GM13977 (cell line): Measurements from ENCODE around the gene PUS3.
"Not testable (repeated sequence)": the region's sequence is repeated elsewhere in the genome, so short reads cannot be mapped to it uniquely, and the experiment has no call there.

ENCODE experiments used
- DNase-seq: peaks from one replicate; pipeline ENCODE4 v3.0.0; 2012; ENCODE audit warnings: low spot score
- in situ Hi-C: fragments of 300-500 bp; cut with MboI; formaldehyde crosslinking; loops from one replicate; pipeline ENCODE4 v1.12.0; 2022; ENCODE audit warnings: low sequenced_read_pairs, low pct_unique_long_range_greater_than_20kb, mixed read lengths, inconsistent platforms; ENCODE audit not compliant: unreplicated experiment
- TF ChIP-seq, protein P1 (sequence below): IDR thresholded peaks from 2 replicates; pipeline ENCODE4 v1.5.1; 2012; ENCODE audit warnings: mild to moderate bottlenecking, control low read depth; ENCODE audit not compliant: insufficient read depth; ENCODE audit errors: extremely low read depth, missing control alignments

The PUS3 gene

DNA sequence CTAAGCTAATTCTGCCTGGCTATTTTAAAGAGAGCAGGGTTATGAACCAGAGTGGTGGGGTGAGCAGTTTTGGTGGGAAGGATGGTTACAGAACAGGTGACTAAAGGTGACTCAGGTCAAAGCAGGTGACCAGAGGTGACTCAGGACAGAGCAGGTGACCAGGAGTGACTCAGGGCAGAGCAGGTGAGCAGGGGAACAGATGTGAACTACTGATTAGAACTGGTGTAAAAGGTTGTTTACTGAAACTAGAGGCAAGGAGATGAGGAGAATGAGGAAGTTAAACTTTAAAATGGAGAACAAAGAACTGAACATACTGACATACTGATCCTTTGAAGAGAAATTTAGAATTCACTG is 30.9 kb downstream of the PUS3 start:
- TF ChIP-seq, protein P1, sequence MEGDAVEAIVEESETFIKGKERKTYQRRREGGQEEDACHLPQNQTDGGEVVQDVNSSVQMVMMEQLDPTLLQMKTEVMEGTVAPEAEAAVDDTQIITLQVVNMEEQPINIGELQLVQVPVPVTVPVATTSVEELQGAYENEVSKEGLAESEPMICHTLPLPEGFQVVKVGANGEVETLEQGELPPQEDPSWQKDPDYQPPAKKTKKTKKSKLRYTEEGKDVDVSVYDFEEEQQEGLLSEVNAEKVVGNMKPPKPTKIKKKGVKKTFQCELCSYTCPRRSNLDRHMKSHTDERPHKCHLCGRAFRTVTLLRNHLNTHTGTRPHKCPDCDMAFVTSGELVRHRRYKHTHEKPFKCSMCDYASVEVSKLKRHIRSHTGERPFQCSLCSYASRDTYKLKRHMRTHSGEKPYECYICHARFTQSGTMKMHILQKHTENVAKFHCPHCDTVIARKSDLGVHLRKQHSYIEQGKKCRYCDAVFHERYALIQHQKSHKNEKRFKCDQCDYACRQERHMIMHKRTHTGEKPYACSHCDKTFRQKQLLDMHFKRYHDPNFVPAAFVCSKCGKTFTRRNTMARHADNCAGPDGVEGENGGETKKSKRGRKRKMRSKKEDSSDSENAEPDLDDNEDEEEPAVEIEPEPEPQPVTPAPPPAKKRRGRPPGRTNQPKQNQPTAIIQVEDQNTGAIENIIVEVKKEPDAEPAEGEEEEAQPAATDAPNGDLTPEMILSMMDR, result no peak
- in situ Hi-C loops, result no loop called here
- no peak for DNase-seq

DNA sequence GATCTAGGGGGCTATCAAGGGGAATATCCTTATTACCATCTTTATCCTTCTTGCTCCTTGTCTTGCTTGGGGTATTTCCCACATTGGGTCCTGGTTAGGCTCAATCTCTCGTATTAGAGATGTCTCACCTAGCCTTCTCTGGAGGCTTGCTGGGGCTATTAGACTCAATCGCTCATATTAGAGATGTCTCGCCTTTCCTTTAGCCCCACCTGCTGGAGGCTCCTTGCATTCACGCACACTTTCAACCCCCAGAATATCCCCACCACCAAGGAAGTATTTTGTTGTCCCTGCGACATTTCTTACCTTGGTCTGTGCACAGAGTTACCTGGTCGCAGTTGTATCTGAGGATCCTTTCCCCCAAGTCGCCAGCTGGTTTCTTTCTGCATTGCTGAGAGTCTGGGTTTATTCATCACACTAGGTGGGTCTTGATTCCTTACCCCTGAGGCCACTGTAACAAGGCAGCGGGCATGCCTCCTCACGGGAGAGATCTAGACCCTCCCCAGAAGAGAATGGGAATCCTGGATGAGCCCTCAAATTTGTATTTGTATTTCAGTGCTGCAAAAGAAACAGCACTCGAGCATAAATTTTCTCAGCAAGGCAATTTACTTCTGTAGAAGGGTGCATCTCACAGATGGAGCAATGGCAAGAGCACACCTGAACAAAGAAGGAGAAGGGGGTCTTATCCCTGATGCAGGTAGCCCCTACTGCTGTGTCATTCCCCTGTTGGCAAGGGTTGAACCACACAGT is 31.4 kb downstream of the PUS3 start:
- TF ChIP-seq, protein P1, result no peak
- DNase-seq, result no peak
- in situ Hi-C loops, result no loop called here

DNA sequence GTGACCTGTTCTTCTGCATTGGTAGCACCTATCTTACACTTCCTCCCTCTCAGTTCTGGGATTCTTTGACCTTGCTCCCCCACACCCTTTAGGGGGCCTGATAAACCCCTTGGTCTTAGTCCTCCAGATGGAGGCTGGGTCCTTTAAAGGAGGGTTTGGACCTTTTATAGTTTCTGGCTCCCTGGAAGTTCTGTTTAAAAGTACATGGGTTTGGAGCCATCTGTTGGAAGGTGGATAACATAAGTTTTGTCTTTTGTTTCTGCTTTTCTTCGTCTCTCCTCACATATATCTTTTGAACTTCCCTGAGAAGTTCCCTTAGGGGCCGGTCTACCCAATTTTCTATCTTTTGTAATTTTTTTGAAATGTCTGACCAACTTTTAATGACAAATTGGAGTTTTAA is 33.5 kb downstream of the PUS3 start:
- DNase-seq, result no peak
- in situ Hi-C loops, result no loop called here
- TF ChIP-seq, protein P1, result no peak

DNA sequence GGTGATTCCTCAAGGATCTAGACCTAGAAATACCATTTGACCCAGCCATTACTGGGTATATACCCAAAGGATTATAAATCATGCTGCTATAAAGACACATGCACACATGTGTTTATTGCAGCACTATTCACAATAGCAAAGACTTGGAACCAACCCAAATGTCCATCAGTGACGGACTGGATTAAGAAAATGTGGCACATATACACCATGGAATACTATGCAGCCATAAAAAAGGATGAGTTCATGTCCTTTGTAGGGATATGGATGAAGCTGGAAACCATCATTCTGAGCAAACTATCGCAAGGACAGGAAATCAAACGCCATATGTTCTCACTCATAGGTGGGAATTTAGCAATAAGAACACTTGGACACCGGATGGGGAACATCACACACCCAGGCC is 37.7 kb downstream of the PUS3 start:
- DNase-seq, in situ Hi-C loops: not testable (repeated sequence)

GRCh38 chr11:125862786-125863185 is 40.2 kb downstream of the PUS3 start:
- in situ Hi-C loops, result not testable (repeated sequence)

GRCh38 chr11:125857670-125858069 is 45.3 kb downstream of the PUS3 start:
- in situ Hi-C loops, DNase-seq: not testable (repeated sequence)

More at GRCh38 chr11:125862786-125863185, 40.2 kb downstream of the PUS3 start:
- not testable (repeated sequence) for DNase-seq

- DNase-seq, result no peak
- in situ Hi-C loops, result no loop called here
Observed at GRCh38 chr11:125846188-125846587, 56.8 kb downstream of the PUS3 start.

More at GRCh38 chr11:125846188-125846587, 56.8 kb downstream of the PUS3 start:
- TF ChIP-seq, protein P1, result no peak
